Measurements from ENCODE around the gene FALEC. TPM values are rescaled to one million over a fixed set of nuclear protein-coding genes. Genes with fewer than 3 reads are reported as not detected.
A peak's percentile ranks its signal among the peaks of the same experiment; 100 is the strongest.

The FALEC gene
- total and polyA plus RNA-seq, 9 of the 15 experiments (the other 6 are each of a cell fraction or from before 2014, with no cell fraction given), result 0.15 to 1.8 (median 0.53) TPM; not detected in 5

- TF ChIP-seq MLX (CRISPR knock-in tag; conservative IDR thresholded peaks at IDR 0.05), result no peak
- no peak for TF ChIP-seq BCLAF1 (IDR thresholded peaks at IDR 0.05; ENCODE audit: borderline replicate concordance in 1 of 2, control insufficient read depth in 1 of 2, low read depth in 2 of 2, low read length in 1 of 2)
- TF ChIP-seq POLR2H (tag; IDR thresholded peaks at IDR 0.05; ENCODE audit: low read depth), result peak; percentile 78
- no peak for TF ChIP-seq ZNF324 (CRISPR knock-in tag; IDR thresholded peaks at IDR 0.05)
- TF ChIP-seq RBM34 (IDR thresholded peaks at IDR 0.05; ENCODE audit: borderline replicate concordance, insufficient read depth, low read length), result no peak
- TF ChIP-seq DMBX1 (CRISPR knock-in tag; IDR thresholded peaks at IDR 0.05; ENCODE audit: borderline replicate concordance), result no peak
- peak; percentile 68; the same call in 1 of the 2 replicates for TF ChIP-seq ZNF592 (IDR thresholded peaks at IDR 0.05)
- no peak for TF ChIP-seq NUFIP1 (IDR thresholded peaks at IDR 0.05; ENCODE audit: partially characterized antibody)
- TF ChIP-seq, protein P1, sequence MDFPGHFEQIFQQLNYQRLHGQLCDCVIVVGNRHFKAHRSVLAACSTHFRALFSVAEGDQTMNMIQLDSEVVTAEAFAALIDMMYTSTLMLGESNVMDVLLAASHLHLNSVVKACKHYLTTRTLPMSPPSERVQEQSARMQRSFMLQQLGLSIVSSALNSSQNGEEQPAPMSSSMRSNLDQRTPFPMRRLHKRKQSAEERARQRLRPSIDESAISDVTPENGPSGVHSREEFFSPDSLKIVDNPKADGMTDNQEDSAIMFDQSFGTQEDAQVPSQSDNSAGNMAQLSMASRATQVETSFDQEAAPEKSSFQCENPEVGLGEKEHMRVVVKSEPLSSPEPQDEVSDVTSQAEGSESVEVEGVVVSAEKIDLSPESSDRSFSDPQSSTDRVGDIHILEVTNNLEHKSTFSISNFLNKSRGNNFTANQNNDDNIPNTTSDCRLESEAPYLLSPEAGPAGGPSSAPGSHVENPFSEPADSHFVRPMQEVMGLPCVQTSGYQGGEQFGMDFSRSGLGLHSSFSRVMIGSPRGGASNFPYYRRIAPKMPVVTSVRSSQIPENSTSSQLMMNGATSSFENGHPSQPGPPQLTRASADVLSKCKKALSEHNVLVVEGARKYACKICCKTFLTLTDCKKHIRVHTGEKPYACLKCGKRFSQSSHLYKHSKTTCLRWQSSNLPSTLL (IDR thresholded peaks at IDR 0.05), result no peak
- no peak for TF ChIP-seq SP1 (CRISPR knock-in tag; IDR thresholded peaks at IDR 0.05)
- no peak for TF ChIP-seq HSF4 (CRISPR knock-in tag; IDR thresholded peaks at IDR 0.05; ENCODE audit: borderline replicate concordance)
- no peak; the same call in 1 of the 2 replicates for TF ChIP-seq TCF3 (CRISPR knock-in tag; IDR thresholded peaks at IDR 0.05)
- no peak for TF ChIP-seq ZNF23 (CRISPR knock-in tag; IDR thresholded peaks at IDR 0.05)
- no peak for TF ChIP-seq TAL1 (IDR thresholded peaks at IDR 0.05)
- TF ChIP-seq KAT7 (CRISPR knock-in tag; IDR thresholded peaks at IDR 0.05; ENCODE audit: borderline replicate concordance), result no peak
Observed at GRCh38 chr1:150507912-150508864, 7.4 kb upstream of the FALEC start, which contains the start of gene ECM1 (continued).

Data from K562 (cell line).